Activated CD4-positive, alpha-beta T cell treated with anti-CD3 and anti-CD28 coated beads, Interleukin-2, Interleukin-4, amounts not matched to agents 100 ng/mL and 50 ng/mL, durations not matched to agents 16 hours and 8 hours (primary cell): ENCODE measurements around the gene AKTIP.
"Not testable (repeated sequence)": the region's sequence is repeated elsewhere in the genome, so short reads cannot be mapped to it uniquely, and the experiment has no call there.

Experiments used
- DNase-seq: peaks from one replicate; pipeline ENCODE4 v3.0.0-alpha.2; 2020; ENCODE audit warnings: low spot score

Gene AKTIP

DNA sequence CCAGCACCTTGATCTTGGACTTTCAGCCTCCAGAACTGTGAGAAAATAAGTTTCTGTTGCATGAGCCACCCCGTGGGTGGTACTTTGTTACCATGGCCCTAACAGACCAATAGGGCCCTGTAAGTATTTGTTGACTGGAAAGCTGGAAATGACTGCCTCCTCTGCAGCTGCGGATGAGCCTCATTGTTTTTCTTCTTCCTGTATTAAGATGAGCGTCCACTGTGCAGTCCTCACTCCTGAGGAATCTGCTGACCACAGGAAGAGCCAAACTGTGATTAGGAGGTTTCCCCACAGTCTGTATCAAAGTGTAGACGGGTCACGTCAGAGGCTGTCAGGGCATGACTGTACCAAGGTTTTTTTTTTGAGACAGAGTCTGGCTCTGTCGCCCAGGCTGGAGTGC is 12.2 kb upstream of the AKTIP start:
- DNase-seq = no peak

- DNase-seq = not testable (repeated sequence)
Measured at GRCh38 chr16:53512795-53513194, 9.8 kb upstream of the AKTIP start.

DNA sequence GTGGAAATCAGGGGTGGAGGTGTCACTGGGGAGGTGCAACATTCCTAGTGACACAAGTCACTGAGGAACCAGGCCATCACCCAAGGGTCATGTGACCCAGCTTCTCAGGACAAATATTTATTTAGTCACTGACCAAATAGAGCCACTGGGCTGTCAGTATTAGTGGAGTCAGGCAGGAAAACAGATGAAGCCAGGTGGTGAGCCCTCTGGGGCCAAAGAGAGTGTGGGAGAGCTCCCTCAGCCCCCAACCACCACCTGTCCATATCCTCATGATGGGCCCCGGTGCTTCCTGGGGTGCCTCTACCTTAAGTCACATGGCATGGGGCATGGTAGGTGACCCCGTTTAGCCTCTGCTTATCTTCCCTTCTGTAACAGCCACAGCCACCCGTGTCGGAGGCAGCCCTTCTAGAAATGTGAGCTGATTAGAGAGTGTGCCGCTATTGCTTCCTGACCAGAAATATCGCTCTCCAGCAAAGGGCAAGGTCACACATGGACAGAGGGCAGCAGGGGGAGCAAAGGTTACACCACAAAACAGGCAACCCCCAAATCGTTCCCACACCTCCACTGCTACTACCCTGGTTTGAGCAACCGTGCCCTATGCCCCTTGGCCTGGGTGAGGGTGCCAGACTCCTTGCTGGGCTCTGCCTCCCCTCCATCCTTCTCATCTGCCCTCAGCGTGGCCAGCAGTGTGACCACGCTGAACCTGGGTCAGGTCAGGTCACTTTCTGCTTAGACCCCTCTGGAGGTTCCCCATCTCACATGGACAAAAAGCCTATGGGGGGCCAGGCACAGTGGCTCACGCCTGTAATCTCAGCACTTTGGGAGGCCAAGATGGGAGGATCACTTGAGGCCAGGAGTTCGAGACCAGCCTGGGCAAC is 8.6 kb upstream of the AKTIP start:
- no peak for DNase-seq

GRCh38 chr16:53511084-53511402 is 8.0 kb upstream of the AKTIP start:
- DNase-seq = no peak

DNA sequence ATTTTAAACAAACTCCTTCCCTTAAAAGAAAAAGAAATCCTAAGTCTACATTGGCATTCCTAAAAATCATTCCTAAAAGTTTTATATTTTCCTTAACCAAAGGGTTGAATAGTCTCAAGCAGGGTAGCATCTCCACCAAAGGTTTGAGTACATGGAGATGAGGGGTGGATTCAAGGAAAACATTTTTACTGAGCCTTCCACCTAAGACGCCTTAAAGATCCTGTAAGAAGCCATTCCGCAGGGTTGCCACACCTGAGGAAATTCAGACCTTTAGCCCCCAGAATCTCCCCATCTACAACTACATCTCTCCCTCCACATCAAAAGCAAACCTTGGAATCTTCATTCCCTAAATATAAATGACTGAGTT is 7.7 kb upstream of the AKTIP start:
- DNase-seq = no peak

DNA sequence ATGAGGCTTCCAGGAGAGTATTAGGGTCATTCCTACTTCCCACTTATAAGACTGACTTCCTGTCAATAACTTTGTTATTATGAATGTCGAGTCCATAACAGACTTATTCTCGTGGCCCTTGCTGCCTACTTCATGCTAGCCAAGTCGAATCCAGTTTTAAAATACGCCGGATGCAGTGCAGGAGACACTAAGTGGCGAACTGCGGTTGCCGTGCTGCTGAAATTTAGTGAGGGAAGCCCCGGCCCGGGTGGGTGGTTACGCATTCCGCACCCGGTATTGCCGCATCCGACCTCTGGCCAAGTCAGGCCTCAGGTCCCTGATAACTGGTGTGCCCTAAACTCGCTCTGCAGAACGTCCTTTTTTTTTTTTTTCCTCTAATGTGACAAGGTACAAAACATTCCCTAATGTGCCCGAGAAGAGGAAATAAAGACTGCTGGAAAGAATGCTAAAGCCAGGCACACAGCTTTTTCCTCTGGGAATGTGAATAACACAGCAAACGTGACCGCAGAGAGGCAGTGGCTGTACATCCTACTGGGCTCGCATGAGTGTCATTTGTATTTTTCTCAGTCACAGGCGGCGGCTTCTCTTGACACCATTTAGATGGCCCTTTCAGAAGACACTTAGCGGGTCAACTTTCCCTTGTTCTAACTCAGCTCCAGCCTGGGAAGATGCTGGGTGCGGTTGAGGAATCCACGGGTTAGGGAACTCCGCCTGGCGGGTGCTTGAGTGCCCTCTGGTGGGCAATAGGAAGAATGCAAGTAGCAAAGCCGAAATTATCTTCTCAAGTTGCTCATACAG is 7.1 kb upstream of the AKTIP start:
- DNase-seq = peak; percentile 52

- no peak for DNase-seq
Measured at GRCh38 chr16:53507464-53508179, 4.6 kb upstream of the AKTIP start.

DNA sequence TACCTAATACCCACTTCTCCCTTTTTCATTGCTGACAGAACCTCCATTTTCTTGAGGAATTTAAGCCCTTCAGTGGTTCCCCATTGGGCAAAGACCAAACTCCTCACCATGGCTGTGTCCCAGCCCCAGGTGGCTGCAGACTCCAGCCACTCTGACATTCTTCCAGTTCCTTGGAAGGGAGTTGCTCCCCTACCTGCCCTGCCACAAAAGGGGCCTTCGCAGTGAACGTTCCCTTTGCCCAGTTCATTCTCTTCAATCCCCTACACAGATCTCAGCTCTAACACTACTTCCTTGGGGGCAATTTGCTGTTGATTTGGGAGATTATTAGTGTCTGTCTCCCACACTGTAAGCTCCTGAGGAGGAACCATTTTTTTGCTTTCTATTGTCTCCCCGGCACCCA is 3.2 kb upstream of the AKTIP start:
- no peak for DNase-seq

GRCh38 chr16:53504665-53505064 is 1.7 kb upstream of the AKTIP start:
- peak; percentile 38 for DNase-seq

GRCh38 chr16:53503991-53504663 is 1.1 kb upstream of the AKTIP start:
- DNase-seq = peak; percentile 26

GRCh38 chr16:53503270-53503923 is 388 bp upstream of the AKTIP start:
- peak; percentile 100 for DNase-seq

DNA sequence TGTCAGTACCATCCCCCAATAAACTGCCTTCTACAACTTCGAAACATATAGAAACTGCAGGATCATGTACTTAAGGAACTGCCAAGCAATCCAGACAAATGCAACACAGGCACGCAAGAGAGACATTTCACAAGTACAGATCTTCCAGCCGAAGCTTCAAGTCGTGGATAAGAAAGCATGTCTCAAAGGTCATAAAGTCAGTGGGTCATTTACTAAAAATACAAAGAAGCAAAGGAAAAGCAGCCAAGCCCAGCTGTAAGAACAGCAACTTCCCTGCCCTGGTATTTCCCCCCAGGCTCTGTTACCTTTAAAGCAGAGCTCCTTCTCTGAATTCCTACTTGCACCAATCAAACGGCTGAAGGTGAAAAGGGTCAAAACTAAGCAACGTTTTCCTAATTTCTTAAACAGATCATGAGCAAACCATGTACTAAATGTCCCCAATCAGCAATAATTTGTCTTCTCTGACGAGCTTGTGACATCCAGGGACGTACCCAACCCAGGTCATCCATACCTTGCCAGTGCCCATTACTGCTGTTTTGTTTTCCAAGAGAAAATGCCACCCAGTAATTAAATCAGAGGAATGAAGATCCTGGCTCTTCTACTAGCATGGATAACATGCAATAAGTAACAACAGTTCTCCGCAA is 1.7 kb downstream of the AKTIP start:
- no peak for DNase-seq

DNA sequence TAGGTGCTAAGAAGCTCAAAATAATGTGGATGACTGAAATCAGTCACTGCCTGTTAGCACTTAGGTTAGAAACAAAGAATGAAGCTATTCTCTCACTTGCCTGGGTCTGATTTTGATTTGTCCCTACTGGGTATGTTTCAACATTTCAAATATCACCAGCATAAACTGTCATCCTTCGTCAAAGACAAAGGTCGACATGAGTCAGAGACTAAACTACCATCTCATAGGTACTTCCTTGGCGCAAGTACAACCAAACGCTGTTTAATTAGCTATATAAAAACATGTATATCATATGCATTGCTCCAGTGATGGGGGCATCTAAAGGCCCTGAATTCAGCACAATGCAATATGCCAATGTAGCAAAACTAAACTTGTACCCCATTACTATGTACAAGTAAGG is 4.0 kb downstream of the AKTIP start:
- no peak for DNase-seq

GRCh38 chr16:53495325-53495724 is 7.7 kb downstream of the AKTIP start:
- DNase-seq = no peak

- no peak for DNase-seq
Measured at GRCh38 chr16:53494636-53495035, 8.4 kb downstream of the AKTIP start.

DNA sequence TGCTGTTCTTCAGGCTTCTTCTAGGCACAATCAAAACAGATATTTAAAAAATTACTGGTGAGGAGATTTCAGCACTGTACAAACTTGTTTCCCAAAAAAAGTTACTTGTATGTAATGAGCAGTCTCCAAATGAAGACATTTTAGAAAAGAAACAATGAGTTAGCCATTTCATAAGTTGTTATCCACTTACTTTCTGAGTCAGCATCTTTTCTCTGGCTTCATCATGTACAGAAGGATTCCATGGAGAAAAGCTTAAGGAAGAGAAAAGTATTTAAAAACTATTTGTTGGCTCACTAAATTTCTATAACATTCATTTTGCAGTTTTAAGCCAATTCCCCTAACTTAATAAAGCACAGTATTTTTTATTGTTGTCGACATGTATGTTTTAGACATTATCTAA is 10.5 kb downstream of the AKTIP start:
- no peak for DNase-seq

GRCh38 chr16:53489755-53490154 is 13.3 kb downstream of the AKTIP start:
- DNase-seq = no peak

- no peak for DNase-seq
Measured at GRCh38 chr16:53486230-53486629, 16.8 kb downstream of the AKTIP start.

DNA sequence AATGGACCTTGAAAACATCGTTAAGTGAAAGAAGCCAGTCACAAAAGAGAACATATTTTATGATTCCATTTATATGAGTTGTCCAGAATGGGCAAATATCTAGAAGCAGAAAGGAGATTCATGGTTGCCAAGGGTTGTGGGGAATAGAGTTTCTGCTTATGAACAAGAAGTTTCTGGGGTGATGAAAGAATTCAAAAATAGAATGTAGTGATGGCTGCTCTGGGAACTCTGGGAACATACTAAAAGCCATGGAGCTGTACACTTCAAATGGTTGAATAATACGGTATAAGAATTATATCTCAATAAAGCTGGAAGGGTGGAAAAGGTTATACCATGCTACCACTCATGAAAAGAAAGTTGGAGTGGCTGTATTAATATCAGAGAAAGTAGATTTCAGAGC is 18.5 kb downstream of the AKTIP start:
- DNase-seq = no peak

DNA sequence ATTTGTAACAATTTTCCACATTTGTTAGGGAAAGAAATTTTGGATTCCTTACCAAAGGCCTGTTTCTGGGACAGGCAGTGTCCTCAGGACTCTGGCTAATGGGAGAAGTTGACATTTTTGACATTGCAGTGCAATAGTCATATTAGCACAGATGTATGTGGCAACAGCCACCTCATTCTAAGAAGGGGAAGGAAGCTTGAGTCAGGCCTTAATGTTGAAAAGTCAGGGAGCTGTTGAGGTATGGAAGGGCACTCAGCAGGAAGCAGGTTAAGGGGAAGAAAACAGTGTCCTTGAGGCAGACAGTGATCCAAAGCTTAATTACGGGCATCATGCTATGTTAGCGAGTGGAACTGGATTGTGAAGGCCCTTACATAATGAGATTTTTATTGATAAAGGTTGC is 20.9 kb downstream of the AKTIP start:
- peak; percentile 31 for DNase-seq

GRCh38 chr16:53480394-53480793 is 22.6 kb downstream of the AKTIP start:
- DNase-seq = no peak
